Activated naive CD4-positive, alpha-beta T cell treated with anti-CD3 and anti-CD28 coated beads, Interleukin-2, amount 50 U/mL, for 16 hours (primary cell): ENCODE measurements around the gene PRODH2.
"Not testable (repeated sequence)": the region's sequence is repeated elsewhere in the genome, so short reads cannot be mapped to it uniquely, and the experiment has no call there.

Source experiments
- DNase-seq: peaks from one replicate; pipeline ENCODE4 v3.0.0-alpha.2; 2020

The PRODH2 gene

GRCh38 chr19:35780717-35781116 lies 31.9 kb downstream of the PRODH2 start:
- no peak for DNase-seq

- no peak for DNase-seq
These were observed 32.6 kb downstream of the PRODH2 start for GRCh38 chr19:35780058-35780457.

- no peak for DNase-seq
These were observed 33.6 kb downstream of the PRODH2 start for GRCh38 chr19:35779033-35779432.

GRCh38 chr19:35777961-35778360 lies 34.7 kb downstream of the PRODH2 start:
- DNase-seq: no peak

GRCh38 chr19:35777086-35777841 lies 35.4 kb downstream of the PRODH2 start:
- DNase-seq: no peak

GRCh38 chr19:35776102-35776788 lies 36.4 kb downstream of the PRODH2 start:
- no peak for DNase-seq

- peak; percentile 99 for DNase-seq
These were observed 37.1 kb downstream of the PRODH2 start, which contains the start of gene ARHGAP33 for GRCh38 chr19:35775298-35776101. TSS of gene ARHGAP33 (plus strand) at chr19:35775564. CDS start at chr19:35775659, 95 bp downstream.

- DNase-seq: no peak
These were observed 37.7 kb downstream of the PRODH2 start for GRCh38 chr19:35775046-35775297.

GRCh38 chr19:35774274-35775045 lies 38.2 kb downstream of the PRODH2 start:
- no peak for DNase-seq

GRCh38 chr19:35773020-35773806 lies 39.4 kb downstream of the PRODH2 start:
- no peak for DNase-seq

GRCh38 chr19:35772362-35772761 lies 40.3 kb downstream of the PRODH2 start:
- not testable (repeated sequence) for DNase-seq

- no peak for DNase-seq
These were observed 44.6 kb downstream of the PRODH2 start for GRCh38 chr19:35768082-35768421.

GRCh38 chr19:35767288-35768081 lies 45.2 kb downstream of the PRODH2 start:
- DNase-seq: peak; percentile 8

GRCh38 chr19:35766571-35767104 lies 46.0 kb downstream of the PRODH2 start:
- DNase-seq: peak; percentile 4

- no peak for DNase-seq
These were observed 48.0 kb downstream of the PRODH2 start for GRCh38 chr19:35764432-35765315.

GRCh38 chr19:35760711-35761349 lies 51.8 kb downstream of the PRODH2 start:
- DNase-seq: no peak

- DNase-seq: no peak
These were observed 52.9 kb downstream of the PRODH2 start for GRCh38 chr19:35759697-35760096.

- DNase-seq: peak; percentile 98
These were observed 54.7 kb downstream of the PRODH2 start, which contains the start of gene PROSER3 for GRCh38 chr19:35757749-35758608. TSS of gene PROSER3 (plus strand) at chr19:35758176. CDS start at chr19:35758216, 40 bp downstream.
